HG03520 (cell line): ENCODE results near the gene DLL1.

ENCODE experiments used
- ATAC-seq: cut with Tn5 transposase; IDR thresholded peaks from one replicate; pipeline ENCODE4 v1.9.1; 2021; ENCODE audit warnings: mild to moderate bottlenecking, moderate library complexity; ENCODE audit not compliant: unreplicated experiment

The DLL1 gene

DNA sequence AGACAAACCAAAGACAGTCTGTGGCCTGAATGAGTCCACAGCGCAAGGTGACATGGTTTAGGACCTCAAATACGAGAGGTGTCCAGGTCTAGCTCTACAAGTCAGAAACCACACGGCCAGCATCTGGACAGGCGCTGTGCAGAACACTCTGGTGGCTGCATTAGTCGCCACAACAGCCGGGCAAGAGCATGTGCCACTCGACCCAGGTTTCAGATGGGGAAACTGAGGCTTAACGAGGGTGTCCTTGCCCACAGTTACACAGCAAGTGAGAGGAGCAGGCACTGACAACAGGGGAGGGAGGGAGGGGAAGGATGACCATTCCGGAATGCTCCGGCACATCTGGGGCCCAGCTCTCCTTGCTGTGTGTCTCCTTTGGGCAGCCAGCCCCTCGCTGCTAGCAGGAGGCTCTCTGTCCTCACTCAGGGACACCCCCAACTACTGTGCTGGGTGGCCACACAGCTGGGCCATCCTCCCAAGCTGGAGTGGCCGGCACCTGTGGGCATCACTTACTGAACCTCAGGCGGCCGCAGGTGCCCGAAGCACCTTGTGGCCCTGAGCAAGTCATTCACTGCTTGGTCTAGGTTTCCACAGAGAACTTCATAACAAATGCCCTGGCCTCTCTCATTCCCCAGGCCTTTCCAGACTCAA, 6.6 kb downstream of the DLL1 start:
- ATAC-seq, result no peak

- no peak for ATAC-seq
These were observed 7.4 kb downstream of the DLL1 start for GRCh38 chr6:170283212-170284081.

GRCh38 chr6:170282512-170283158, 8.2 kb downstream of the DLL1 start:
- ATAC-seq, result no peak

DNA sequence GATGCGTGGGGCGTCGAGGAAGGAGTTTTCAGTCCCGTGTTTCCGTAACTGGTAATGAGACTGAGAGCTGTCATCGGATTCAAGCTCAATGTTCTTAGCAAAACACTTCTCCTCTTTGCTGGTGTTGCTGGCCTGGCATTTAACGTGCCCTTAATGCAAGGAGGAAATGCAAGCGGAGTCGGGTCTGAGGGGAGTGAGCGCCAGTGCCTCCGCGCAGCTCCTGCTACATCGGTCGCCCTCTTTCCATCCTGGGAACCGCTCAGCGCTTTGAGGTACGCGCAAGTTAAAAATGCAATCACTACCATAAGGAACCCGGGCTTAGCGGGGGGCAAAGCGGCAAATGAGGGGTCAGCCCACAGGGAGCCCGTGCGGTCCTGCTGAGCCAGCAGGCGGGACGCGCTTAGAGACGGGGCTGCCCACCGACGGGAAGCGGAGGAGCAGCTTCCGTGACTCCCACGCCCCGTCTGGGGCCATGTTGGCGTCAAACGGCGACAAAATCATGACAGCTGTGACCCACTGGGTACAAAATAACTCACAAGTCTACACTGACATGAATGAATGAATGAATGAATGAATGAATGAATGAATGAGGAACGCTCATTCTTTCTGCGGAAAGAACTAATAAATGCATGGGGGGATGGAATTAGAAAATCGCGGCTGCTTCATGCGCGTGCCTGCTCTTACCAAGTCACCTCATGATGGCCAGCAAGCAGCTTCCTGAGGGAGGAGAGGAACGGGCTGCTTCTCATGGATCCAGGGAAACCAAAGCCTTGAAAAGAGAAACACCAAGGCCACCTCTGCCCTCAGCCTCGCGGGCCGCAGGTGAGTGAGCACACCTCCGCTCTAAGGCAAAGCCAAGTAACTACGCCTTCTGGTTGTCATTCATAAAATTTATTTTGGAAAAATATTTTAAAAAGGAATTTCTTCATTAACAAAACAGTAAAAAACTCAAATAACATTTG, 9.3 kb downstream of the DLL1 start:
- no peak for ATAC-seq

- ATAC-seq, result peak; percentile 40
These were observed 10.2 kb downstream of the DLL1 start for GRCh38 chr6:170280689-170281045.

DNA sequence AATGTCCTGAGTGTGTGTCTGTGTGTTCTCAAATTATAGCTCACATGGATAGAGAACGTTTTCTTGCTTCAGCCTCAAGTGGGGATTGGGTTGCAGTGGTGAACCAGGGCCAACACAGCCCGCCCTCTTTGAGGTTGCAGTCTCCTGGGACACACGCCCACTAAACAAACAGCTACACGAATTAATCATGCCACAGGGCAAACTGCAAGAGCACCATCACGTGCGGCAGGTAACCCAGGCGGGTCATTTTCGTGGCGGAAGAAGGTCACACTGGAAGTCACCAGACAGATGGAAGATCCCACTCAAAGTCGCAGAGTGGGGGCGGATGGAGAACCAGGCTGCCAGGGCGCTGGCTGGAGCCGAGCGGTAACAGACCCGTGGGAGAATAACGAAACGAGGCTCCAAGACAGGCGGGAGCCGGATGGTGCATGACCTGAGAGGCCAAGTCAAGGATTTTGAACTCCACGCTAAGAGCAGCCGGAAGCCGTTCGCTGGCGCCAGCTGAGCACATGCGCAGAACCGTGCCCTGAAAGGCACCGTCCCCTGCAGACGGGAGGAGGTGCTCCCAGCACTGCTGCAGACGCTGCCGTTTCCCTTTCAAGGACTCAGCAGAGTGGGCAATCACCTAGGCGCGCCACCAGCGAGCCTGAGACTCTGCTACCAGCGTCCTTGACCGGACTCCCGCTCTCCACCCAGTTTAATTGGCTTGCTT, 10.7 kb downstream of the DLL1 start:
- ATAC-seq, result peak; percentile 77

GRCh38 chr6:170279426-170279825, 11.5 kb downstream of the DLL1 start:
- no peak for ATAC-seq

DNA sequence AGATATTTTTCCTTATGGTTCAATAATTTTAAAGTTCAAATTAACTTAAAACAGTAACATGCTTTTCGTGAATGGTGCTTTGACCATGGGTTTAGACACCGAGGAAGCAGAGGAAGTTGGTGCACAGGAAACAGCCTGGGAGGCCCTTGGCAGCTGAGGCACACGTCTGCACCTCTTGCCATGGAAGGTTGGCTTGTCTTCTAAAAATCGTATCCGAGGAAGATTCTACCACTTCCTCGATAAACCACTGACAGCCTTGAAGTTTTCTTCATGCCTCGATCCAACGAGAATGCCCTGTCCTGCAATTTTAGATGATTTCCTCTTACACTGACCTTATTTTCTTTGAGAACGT, 12.2 kb downstream of the DLL1 start:
- ATAC-seq, result no peak

DNA sequence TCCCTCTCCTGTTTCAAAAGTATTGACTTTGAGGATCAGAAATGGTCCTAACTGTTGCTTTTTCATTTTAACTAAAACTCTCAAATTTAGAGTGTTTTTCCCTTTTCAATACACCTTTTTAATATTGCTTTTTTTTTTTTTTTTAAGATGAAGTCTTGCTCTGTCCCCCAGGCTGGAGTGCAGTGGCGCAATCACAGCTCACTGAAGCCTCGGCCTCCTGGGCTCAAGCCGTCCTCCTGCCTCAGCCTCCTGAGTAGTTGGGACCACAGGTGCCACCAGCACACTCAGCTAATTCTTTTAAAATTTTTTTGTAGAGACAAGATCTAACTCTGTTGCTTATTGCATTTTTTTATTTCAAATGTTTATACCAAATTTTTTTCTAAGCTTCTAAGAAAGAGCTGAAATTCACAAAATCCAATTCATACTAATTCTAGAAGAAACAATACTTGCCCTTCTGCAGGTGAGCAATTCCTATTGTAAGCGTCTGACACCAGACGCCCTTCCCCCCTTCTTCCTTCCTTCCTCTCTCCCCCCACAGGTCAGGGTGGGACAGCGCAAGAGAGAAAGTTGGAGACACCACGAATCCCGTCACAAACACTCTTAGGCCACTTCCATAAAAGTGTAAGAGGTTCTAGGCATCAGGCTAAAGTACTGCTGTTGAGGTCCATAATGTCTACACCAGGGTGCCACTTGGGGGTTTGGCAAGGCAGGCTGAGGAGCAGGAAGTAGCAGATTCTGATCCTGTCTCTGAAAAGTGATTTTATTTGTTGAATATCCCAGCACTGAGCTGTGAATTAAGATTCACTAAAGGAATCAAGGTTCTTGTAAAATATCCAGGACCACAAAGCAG, 12.8 kb downstream of the DLL1 start:
- no peak for ATAC-seq

- ATAC-seq, result no peak
These were observed 14.4 kb downstream of the DLL1 start for GRCh38 chr6:170276369-170277057.

DNA sequence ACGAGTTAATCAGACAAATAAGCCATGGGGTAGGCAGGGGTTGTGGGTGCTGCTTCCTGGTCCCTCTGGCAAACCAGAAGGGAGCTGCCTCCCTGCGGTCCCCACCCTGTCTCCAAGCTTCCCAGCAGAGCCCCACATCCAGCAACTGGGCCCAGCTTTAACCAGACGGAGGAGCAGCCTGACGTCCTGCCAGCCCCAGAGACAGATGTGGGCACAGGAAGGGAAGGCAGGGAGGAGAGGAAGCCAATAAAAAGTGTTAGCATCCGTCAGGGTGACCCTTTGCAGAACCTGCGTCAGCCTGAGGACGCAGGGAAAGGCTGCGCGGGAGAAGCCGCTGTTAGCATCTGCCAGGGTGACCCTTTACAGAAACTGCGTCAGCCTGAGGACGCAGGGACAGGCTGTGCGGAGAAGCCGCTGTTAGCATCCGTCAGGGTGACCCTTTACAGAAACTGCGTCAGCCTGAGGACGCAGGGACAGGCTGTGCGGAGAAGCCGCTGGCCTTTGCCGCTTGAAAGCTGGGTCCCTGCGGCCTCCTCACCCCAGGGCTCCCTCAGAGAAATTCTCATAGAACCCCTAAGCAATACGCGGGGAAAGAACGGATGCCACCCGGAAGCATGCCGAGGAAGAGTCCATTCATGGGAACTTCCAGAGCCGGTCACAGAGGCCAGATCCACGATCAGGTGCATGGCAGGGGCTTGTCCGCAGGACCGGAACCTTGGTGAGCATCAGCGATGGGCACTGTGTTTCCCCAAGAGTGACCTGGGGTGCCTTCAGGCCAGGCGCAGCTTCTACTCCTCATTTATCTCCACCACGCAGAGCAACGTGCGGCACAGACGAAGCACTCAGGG, 15.9 kb downstream of the DLL1 start:
- no peak for ATAC-seq

- no peak for ATAC-seq
These were observed 17.2 kb downstream of the DLL1 start for GRCh38 chr6:170273681-170274080.

- no peak for ATAC-seq
These were observed 17.7 kb downstream of the DLL1 start for GRCh38 chr6:170273191-170273590.

- no peak for ATAC-seq
These were observed 18.4 kb downstream of the DLL1 start for GRCh38 chr6:170272341-170273065.

GRCh38 chr6:170271771-170272314, 19.0 kb downstream of the DLL1 start:
- peak; percentile 96 for ATAC-seq

DNA sequence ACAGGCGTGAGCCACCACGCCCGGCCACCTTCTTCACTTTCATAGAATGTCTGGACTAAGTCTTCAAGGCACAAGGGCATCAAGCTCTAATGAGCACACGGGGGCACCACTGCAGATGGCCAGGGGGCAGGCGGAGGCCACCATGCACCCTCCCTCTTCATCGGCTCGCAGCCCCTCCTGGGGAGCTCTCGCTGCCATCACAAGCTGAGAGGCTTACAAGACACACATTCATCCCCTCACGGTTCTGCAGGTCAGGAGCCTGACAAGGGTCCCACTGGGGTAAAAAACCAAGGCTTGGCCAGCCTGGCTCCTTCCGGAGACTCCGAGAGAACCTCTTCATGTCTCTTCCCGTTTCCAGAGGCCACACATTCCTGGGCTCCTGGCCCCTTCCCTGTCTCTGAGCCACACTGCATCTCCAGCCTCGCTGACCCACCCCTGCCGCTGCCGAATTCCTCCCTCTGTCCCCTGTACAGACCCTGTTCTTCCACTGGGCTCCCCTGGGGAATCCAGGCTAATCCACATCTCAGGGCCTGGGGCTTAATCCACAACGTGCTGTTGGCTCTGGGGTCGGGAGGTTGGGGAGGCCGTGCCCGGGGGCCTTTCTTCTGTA, 19.8 kb downstream of the DLL1 start:
- no peak for ATAC-seq
